Measurements from ENCODE around the gene HMCN2.
"Not testable (repeated sequence)": the region's sequence is repeated elsewhere in the genome, so short reads cannot be mapped to it uniquely, and the experiment has no call there.

HMCN2 gene

DNA sequence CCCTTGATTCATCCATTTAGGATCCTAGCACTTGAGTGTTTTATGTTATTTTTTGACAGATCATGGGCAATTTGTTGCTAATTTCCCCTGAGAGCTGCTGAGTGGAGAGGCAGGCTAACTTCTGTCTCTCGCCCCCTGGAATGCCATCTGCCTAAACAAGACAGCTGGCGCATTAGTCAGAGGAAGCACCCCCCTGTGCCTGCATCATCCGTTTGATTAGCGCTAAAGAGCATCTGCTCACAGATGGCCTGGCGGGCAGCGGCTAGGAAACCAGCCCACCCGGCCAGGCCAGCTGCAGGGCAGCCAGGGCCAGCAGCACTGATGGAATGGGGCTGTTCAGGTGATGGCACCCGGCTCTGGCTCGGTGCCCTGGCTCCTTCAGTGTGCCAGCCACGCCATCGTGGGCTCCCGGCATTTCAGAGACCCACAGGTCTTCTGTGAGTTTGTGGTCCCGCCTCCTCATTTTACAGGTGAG is 156.3 kb downstream of the HMCN2 start:
- DNase-seq: no peak

DNA sequence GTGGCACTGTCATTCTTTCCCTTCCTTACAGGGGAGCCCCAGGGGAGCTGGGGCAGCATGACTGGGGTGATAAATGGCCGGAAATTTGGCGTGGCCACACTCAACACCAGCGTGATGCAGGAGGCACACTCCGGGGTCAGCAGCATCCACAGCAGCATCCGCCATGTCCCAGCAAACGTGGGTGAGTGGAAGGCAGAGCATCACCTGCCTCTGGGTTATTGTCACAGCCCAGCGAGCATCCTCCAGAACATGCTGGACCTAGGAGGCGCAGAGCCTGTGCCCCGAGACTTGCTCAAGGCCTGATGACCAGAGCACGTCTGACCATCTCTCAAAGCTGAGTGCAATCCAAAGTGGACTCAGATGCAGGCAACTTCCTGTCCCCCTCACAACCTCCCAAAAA is 157.0 kb downstream of the HMCN2 start:
- no peak for DNase-seq

DNA sequence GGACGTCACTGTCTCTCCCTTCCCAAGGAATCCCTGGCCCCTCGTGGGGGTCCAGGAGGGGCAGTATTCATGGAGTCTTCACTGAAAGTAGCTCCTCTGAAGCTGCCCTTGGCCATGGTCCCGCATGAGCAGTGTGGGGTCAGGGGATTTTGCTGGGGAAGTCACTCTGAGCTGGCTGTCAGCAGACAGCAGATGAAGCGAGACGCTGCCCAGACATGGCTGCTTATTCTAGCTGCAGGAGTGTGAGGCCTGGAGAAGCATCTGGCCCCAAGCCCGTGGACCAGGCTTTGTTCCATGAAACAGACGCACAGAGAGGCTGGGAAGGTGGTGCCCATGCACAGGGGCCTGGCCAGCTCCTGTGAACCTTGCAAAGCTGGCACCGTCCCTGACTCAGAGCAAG is 157.7 kb downstream of the HMCN2 start:
- no peak for DNase-seq

GRCh38 chr9:130424595-130425454 is 159.3 kb downstream of the HMCN2 start:
- DNase-seq: no peak

GRCh38 chr9:130425741-130426466 is 160.3 kb downstream of the HMCN2 start:
- DNase-seq: no peak

- no peak for DNase-seq
These were observed 160.9 kb downstream of the HMCN2 start for GRCh38 chr9:130426467-130426773.

- DNase-seq: no peak
These were observed 161.3 kb downstream of the HMCN2 start for GRCh38 chr9:130426883-130427282.

GRCh38 chr9:130427326-130427725 is 161.8 kb downstream of the HMCN2 start:
- no peak for DNase-seq

- no peak for DNase-seq
These were observed 162.6 kb downstream of the HMCN2 start for GRCh38 chr9:130428086-130428665.

GRCh38 chr9:130429381-130429780 is 163.8 kb downstream of the HMCN2 start:
- no peak for DNase-seq

DNA sequence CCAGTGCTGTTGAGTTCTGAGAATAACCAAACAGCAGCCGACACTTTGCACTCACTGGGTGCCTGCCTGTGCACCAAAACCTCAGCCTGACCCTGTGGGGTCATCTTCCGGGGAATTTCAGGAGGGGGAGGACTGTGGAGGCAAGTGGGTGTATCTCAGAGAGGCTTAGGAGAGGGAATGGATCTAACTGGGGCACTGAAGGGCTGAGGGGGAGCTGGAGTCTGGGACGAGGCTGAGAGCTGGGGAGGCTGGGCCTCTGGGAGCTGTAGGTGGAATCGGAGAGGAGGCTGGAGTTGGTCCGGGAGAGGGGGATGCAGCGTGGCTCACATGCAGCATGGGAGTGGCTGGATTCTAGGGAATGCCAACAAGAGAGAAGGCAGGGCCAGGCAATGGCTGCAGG is 164.3 kb downstream of the HMCN2 start:
- DNase-seq: no peak

DNA sequence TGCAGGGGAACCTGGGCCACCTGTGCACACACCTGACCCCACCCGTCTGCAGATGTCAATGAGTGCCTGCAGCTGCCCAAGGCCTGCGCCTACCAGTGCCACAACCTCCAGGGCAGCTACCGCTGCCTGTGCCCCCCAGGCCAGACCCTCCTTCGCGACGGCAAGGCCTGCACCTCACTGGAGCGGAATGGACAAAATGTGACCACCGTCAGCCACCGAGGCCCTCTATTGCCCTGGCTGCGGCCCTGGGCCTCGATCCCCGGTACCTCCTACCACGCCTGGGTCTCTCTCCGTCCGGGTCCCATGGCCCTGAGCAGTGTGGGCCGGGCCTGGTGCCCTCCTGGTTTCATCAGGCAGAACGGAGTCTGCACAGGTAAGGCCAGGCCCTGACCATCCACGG is 164.7 kb downstream of the HMCN2 start:
- DNase-seq: no peak

GRCh38 chr9:130430734-130431535 is 165.4 kb downstream of the HMCN2 start:
- no peak for DNase-seq

DNA sequence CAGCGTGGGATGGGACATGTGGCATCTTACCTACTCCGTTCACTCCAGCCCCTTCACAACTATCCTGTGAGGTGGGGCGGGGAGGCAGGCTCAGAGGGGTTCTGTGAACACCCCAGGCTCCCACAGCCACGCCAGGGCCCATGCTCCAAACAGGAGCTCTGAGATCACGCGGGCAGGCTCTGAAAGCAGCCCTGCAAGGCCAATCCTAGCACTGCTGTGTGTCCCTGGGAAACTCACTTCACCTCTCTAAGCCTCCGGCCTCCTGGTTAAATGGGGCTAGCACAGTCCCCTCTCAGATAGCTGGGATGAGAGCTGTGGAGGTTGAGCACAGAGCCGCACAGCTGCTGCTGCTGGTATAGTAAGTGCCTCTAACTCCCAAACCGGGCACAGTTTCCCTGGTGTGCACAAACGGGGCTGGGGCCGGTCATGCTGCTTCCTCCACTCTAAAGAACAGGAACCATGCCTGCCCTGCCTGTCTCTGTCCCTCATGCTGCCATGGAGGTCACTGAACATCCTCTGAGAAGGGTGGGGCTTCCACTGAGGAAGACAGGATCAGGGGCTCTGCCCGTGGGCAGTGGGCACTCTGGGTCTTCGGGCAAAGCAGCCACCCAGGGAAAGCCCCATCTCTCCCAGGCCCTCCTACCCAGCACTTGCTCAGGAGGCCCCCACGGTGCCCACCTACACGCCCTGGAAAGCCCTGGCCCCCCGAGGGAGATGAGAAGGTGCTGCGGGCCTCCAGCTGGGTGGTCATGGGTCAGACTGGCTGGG is 166.2 kb downstream of the HMCN2 start:
- no peak for DNase-seq

DNA sequence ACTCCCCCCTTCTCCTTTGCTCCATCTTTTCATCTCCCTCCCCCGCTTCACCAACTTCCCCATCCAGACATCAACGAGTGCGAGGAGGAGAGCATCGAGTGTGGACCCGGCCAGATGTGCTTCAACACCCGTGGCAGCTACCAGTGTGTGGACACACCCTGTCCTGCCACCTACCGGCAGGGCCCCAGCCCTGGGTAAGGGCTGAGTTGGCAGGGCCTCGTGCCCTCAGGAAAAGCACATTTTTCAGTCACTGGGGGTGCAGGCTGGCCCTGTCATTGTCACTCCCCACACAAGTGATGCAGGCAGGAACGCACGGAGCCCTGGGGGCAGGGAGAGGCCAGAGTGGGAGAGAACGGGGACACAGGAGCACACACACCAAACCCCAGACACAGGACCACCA is 166.8 kb downstream of the HMCN2 start:
- no peak for DNase-seq

GRCh38 chr9:130432796-130433167 is 167.2 kb downstream of the HMCN2 start:
- no peak for DNase-seq

GRCh38 chr9:130433168-130433946 is 167.8 kb downstream of the HMCN2 start:
- DNase-seq: peak; percentile 13

GRCh38 chr9:130433947-130434262 is 168.3 kb downstream of the HMCN2 start:
- DNase-seq: no peak

- DNase-seq: not testable (repeated sequence)
These were observed 169.1 kb downstream of the HMCN2 start for GRCh38 chr9:130434656-130435055.

- no peak for DNase-seq
These were observed 171.6 kb downstream of the HMCN2 start for GRCh38 chr9:130437011-130437789.

All from CD4-positive, alpha-beta T cell treated with Interleukin-12 subunit alpha and Interleukin-12 subunit beta, for 1 hour (primary cell).